PFSK-1 (cell line): ENCODE results near the gene MEI1.

Experiments
- POLR2AphosphoS5 ChIP-seq: IDR thresholded peaks from 2 replicates; pipeline ENCODE4 v1.6.1; 2012; ENCODE audit warnings: low read depth, mild to moderate bottlenecking, control low read depth, low read length, moderate library complexity
- TAF1 ChIP-seq: IDR thresholded peaks from 2 replicates; pipeline ENCODE4 v1.6.1; 2012; ENCODE audit warnings: low read length, control low read depth, borderline replicate concordance; ENCODE audit not compliant: insufficient read depth
- TF ChIP-seq, protein P1 (sequence below), 2 experiments: IDR thresholded peaks; 2 replicates each; pipeline versions ENCODE4 v1.6.1 to v1.8.0; 2011 to 2012; ENCODE audit warnings: low read depth in 2 of 2, low read length in 2 of 2, control low read depth in 1 of 2, inconsistent platforms in 1 of 2, mild to moderate bottlenecking in 1 of 2, moderate library complexity in 1 of 2; ENCODE audit not compliant: insufficient read depth in 1 of 2

DNA sequence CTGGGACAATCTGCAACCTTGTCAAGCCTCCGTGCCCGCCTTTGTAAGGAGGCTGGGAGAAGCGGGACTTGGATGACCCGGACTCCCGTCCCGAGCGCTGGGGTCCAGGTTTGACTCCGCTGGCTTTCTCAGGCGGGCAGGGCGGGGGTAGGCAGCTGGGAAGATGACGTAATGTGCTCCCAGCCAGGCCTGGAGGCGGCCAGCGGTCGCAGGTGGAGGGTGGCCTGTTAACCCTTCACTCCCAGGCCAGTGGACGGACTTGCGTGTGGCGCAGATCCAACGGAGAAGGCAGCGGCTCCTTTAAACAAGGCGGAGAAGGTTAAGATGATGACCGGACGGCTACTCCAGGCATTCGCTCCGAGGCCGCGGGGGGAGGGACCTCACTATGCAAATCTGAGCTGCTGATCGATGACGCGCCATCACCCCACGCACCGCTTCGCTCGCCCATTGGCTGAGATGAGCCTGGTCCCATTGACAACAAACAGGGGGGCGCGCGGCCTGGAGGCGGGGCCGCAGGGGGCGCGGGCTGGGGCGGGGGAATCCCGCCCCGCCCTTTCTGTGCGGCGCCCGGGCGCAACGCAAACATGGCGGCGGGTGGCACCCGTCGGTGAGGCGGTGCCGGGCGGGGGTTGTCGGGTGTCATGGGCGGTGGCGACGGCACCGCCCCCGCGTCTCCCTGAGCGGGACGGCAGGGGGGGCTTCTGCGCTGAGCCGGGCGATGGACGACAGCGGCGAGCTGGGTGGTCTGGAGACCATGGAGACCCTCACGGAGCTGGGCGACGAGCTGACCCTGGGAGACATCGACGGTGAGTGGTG lies 133.5 kb downstream of the MEI1 start, which contains the start of gene SREBF2:
- no peak for TF ChIP-seq TAF1
- TF ChIP-seq, protein P1, sequence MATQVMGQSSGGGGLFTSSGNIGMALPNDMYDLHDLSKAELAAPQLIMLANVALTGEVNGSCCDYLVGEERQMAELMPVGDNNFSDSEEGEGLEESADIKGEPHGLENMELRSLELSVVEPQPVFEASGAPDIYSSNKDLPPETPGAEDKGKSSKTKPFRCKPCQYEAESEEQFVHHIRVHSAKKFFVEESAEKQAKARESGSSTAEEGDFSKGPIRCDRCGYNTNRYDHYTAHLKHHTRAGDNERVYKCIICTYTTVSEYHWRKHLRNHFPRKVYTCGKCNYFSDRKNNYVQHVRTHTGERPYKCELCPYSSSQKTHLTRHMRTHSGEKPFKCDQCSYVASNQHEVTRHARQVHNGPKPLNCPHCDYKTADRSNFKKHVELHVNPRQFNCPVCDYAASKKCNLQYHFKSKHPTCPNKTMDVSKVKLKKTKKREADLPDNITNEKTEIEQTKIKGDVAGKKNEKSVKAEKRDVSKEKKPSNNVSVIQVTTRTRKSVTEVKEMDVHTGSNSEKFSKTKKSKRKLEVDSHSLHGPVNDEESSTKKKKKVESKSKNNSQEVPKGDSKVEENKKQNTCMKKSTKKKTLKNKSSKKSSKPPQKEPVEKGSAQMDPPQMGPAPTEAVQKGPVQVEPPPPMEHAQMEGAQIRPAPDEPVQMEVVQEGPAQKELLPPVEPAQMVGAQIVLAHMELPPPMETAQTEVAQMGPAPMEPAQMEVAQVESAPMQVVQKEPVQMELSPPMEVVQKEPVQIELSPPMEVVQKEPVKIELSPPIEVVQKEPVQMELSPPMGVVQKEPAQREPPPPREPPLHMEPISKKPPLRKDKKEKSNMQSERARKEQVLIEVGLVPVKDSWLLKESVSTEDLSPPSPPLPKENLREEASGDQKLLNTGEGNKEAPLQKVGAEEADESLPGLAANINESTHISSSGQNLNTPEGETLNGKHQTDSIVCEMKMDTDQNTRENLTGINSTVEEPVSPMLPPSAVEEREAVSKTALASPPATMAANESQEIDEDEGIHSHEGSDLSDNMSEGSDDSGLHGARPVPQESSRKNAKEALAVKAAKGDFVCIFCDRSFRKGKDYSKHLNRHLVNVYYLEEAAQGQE (IDR thresholded peaks at IDR 0.05; ENCODE audit: insufficient read depth in 1 of 2, low read depth in 2 of 2, low read length in 2 of 2), result peak in 1 of 2 experiments; percentile 53; a peak in 1 of 4 replicates
- peak; percentile 39; the same call in 1 of the 2 replicates for TF ChIP-seq POLR2AphosphoS5
